Stimulated activated CD8-positive, alpha-beta memory T cell treated with anti-CD3 and anti-CD28 coated beads, Interleukin-15, amount 100 ng/mL, for 1 hour (primary cell): Measurements from ENCODE around the gene VPS37C.
A peak's percentile ranks its signal among the peaks of the same experiment; 100 is the strongest.

Experiments used
- DNase-seq: peaks from one replicate; pipeline ENCODE4 v3.0.0-alpha.2; 2020; ENCODE audit warnings: low read depth

Gene VPS37C

GRCh38 chr11:61133145-61133544 is 28.1 kb downstream of the VPS37C start:
- no peak for DNase-seq

- no peak for DNase-seq
Observed at GRCh38 chr11:61132646-61133045, 28.6 kb downstream of the VPS37C start.

- no peak for DNase-seq
Observed at GRCh38 chr11:61131998-61132555, 29.1 kb downstream of the VPS37C start.

GRCh38 chr11:61131586-61131985 is 29.6 kb downstream of the VPS37C start:
- DNase-seq: no peak

- no peak for DNase-seq
Observed at GRCh38 chr11:61131186-61131585, 30.0 kb downstream of the VPS37C start.

GRCh38 chr11:61129639-61130523 is 31.3 kb downstream of the VPS37C start:
- DNase-seq: peak; percentile 80

- no peak for DNase-seq
Observed at GRCh38 chr11:61128947-61129638, 32.1 kb downstream of the VPS37C start.

GRCh38 chr11:61127991-61128390 is 33.2 kb downstream of the VPS37C start:
- DNase-seq: no peak

GRCh38 chr11:61126256-61126655 is 35.0 kb downstream of the VPS37C start:
- no peak for DNase-seq

- DNase-seq: no peak
Observed at GRCh38 chr11:61125310-61125684, 35.9 kb downstream of the VPS37C start.

- DNase-seq: no peak
Observed at GRCh38 chr11:61124574-61125309, 36.5 kb downstream of the VPS37C start.

- DNase-seq: no peak
Observed at GRCh38 chr11:61123775-61124571, 37.3 kb downstream of the VPS37C start.

GRCh38 chr11:61122761-61123160 is 38.5 kb downstream of the VPS37C start:
- no peak for DNase-seq

- DNase-seq: no peak
Observed at GRCh38 chr11:61121917-61122316, 39.3 kb downstream of the VPS37C start.

- no peak for DNase-seq
Observed at GRCh38 chr11:61121192-61121831, 39.9 kb downstream of the VPS37C start.

GRCh38 chr11:61120706-61121191 is 40.5 kb downstream of the VPS37C start:
- DNase-seq: no peak

GRCh38 chr11:61120099-61120705 is 41.0 kb downstream of the VPS37C start:
- no peak for DNase-seq

GRCh38 chr11:61119571-61119970 is 41.7 kb downstream of the VPS37C start:
- DNase-seq: no peak

- DNase-seq: no peak
Observed at GRCh38 chr11:61119055-61119454, 42.2 kb downstream of the VPS37C start.

- DNase-seq: no peak
Observed at GRCh38 chr11:61118406-61118805, 42.8 kb downstream of the VPS37C start.
